Measurements from ENCODE around the gene CYB5RL.

Gene CYB5RL

DNA sequence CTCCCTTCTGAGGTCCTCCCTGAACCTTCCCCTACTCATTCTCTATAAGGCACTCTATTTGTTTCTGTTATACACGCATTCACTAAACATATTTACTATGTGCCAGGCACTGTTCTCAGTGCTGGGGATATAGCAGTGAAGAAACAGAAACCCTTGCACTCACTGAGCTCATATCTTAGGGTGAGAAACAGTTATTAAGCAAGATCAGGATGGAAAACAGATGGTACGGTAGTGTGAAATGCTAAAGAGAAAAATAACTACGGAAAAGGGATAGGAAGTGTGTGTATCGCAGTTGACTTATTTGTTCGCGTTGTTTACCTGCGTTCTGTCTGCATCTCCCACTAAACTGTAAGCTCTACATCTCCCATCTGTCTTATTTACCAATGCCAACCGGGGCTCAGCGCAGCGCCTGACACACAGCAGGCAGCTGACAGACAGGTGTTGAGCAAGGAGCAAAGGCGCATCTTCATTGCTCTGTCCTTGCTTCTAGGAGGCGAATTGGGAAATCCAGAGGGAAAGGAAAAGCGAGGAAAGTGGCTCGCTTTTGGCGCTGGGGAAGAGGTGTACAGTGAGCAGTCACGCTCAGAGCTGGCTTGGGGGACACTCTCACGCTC lies 572 bp downstream of the CYB5RL start:
- H3K4me1 ChIP-seq (ENCODE audit: control insufficient read depth in 1 of 2, insufficient read depth in 1 of 2, low read depth in 1 of 2, low read length in 1 of 2): peaks cover 16% of the 10 kb centered on the region in 2 experiments
- no peaks in the 10 kb centered on the region for H3K9me3 ChIP-seq
- no peak overlapping the region for H3K27ac ChIP-seq
- peak overlapping the region; percentile 82 to 93 for H3K4me3 ChIP-seq (ENCODE audit: low read depth in 1 of 2, low read length in 1 of 2)
- no peaks in the 10 kb centered on the region for H3K27me3 ChIP-seq
- TF ChIP-seq, protein P1, sequence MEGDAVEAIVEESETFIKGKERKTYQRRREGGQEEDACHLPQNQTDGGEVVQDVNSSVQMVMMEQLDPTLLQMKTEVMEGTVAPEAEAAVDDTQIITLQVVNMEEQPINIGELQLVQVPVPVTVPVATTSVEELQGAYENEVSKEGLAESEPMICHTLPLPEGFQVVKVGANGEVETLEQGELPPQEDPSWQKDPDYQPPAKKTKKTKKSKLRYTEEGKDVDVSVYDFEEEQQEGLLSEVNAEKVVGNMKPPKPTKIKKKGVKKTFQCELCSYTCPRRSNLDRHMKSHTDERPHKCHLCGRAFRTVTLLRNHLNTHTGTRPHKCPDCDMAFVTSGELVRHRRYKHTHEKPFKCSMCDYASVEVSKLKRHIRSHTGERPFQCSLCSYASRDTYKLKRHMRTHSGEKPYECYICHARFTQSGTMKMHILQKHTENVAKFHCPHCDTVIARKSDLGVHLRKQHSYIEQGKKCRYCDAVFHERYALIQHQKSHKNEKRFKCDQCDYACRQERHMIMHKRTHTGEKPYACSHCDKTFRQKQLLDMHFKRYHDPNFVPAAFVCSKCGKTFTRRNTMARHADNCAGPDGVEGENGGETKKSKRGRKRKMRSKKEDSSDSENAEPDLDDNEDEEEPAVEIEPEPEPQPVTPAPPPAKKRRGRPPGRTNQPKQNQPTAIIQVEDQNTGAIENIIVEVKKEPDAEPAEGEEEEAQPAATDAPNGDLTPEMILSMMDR (IDR thresholded peaks at IDR 0.05): no peak
- H3K36me3 ChIP-seq: peaks cover 9% of the 10 kb centered on the region

DNA sequence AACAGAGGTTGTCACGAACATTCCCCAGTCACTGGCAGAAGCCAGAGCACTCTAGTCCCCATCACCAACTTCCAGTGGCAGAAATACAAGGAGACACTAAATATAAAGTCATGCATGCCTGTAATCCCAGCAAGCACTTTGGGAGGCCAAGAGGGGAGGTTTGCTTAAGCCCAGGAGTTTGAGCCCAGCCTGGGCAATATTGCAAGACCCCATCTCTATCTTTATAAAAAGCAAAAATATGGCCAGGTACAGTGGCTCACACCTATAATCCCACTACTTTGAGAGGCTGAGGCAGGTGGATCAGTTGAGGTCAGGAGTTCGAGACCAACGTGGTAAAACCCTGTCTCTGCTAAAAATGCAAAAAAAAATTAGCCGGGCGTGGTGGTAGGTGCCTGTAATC lies 6.4 kb downstream of the CYB5RL start:
- TF ChIP-seq, protein P1 (IDR thresholded peaks at IDR 0.05): no peak
- Histone ChIP-seq H3K27me3 (no peaks in the 10 kb centered on the region), H3K9me3 (no peaks in the 10 kb centered on the region), H3K4me3 (ENCODE audit: low read depth in 1 of 2, low read length in 1 of 2) (no peak overlapping the region), H3K27ac (no peak overlapping the region), H3K36me3 (peaks cover 22% of the 10 kb centered on the region), H3K4me1 (ENCODE audit: control insufficient read depth in 1 of 2, insufficient read depth in 1 of 2, low read depth in 1 of 2, low read length in 1 of 2) (no peaks in the 10 kb centered on the region)

DNA sequence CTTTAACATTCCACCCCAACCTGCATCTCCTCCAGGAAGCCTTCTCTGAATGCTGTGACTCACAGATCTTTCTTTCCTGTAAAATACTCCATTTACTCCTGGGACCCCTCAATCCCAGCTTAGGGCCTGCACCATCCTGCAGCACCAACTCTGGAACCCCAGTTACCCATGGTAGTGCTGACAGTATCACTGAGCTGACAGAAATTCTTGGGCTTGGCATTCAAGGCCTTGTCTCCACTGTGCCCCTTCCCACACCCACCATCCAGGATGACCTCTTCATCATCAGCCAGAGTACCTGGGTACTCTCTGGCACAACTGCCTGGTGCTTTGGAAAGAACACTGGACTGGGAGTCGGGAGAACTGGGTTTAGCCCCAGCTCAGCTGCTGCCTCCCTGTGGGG lies 8.3 kb downstream of the CYB5RL start:
- Histone ChIP-seq H3K36me3 (peaks cover 22% of the 10 kb centered on the region), H3K9me3 (no peaks in the 10 kb centered on the region), H3K27me3 (no peaks in the 10 kb centered on the region), H3K4me3 (ENCODE audit: low read depth in 1 of 2, low read length in 1 of 2) (no peak overlapping the region), H3K27ac (no peak overlapping the region), H3K4me1 (ENCODE audit: control insufficient read depth in 1 of 2, insufficient read depth in 1 of 2, low read depth in 1 of 2, low read length in 1 of 2) (no peaks in the 10 kb centered on the region)
- TF ChIP-seq, protein P1 (IDR thresholded peaks at IDR 0.05): no peak

DNA sequence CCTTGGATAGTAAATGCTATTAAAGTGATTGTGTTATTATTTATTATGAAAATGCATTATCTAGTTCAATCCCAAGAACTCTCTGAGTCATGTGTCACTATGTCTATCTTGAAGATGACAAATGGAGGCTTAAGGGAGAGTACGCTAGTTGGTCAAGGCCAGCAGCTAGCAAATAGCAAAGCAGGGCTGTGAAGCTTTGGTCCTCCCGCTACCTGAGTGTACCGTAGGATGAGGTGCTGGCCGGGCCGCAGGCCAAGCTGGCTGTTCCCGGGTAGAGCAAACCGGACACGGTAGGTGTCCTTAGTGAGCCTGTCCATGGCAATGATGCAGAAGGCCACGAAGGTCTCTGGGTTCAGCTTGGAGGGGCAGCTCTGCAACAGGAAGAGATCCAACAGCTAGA lies 9.3 kb downstream of the CYB5RL start:
- H3K36me3 ChIP-seq: peaks cover 19% of the 10 kb centered on the region
- TF ChIP-seq, protein P1 (IDR thresholded peaks at IDR 0.05): no peak

DNA sequence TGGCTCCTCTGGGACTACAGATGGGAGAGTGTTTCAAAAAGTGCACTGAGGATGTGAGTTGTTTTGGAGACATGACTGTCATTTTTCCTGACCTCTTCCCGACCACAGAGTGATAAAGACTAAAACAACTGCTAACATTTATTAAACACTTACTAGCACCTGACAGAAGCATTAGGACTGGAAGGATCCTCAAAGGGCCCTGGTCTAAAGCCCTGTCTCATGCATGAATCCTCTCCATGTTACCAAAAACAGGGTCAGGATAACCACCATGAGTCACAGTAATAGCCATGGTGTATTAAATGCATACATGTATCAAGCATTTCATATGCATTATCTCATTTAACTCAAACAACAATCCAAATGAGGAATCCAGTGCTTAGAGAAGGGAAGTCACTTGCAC lies 11.5 kb downstream of the CYB5RL start:
- no peaks in the 10 kb centered on the region for H3K9me3 ChIP-seq
- H3K4me1 ChIP-seq (ENCODE audit: control insufficient read depth in 1 of 2, insufficient read depth in 1 of 2, low read depth in 1 of 2, low read length in 1 of 2): no peaks in the 10 kb centered on the region
- no peaks in the 10 kb centered on the region for H3K27me3 ChIP-seq
- H3K27ac ChIP-seq: no peak overlapping the region
- TF ChIP-seq, protein P1 (IDR thresholded peaks at IDR 0.05): no peak
- peaks cover 13% of the 10 kb centered on the region for H3K36me3 ChIP-seq
- H3K4me3 ChIP-seq (ENCODE audit: low read depth in 1 of 2, low read length in 1 of 2): no peak overlapping the region

More for the DNA sequence above, 9.3 kb downstream of the CYB5RL start:
- no peaks in the 10 kb centered on the region for H3K27me3 ChIP-seq
- H3K4me1 ChIP-seq (ENCODE audit: control insufficient read depth in 1 of 2, insufficient read depth in 1 of 2, low read depth in 1 of 2, low read length in 1 of 2): no peaks in the 10 kb centered on the region
- H3K27ac ChIP-seq: no peak overlapping the region
- H3K4me3 ChIP-seq (ENCODE audit: low read depth in 1 of 2, low read length in 1 of 2): no peak overlapping the region
- H3K9me3 ChIP-seq: no peaks in the 10 kb centered on the region
